Subcutaneous adipose tissue (tissue), 4 donors: ENCODE measurements around the gene SH3BGRL3. TPM values are rescaled to one million over a fixed set of nuclear protein-coding genes. Genes with fewer than 3 reads are reported as not detected.

Experiments used
- CTCF ChIP-seq: fragments of 450-650 bp; IDR thresholded peaks from one replicate; pipeline ENCODE4 v1.5.1; 2016; ENCODE audit warnings: low read depth, mild to moderate bottlenecking, control low read depth, antibody characterized with exemption, moderate library complexity
- total RNA-seq, 4 donors: library from RNA; depleted of rRNA; stranded (reverse); fragments of >200 nt; gene quantifications; one replicate each; pipeline ENCODE4 v1.1.0, GENCODE V29; 2016

SH3BGRL3 gene
- total RNA-seq, 4 donors from 2014 or later = 59.0 to 137 (median 88.3) TPM

GRCh38 chr1:26324550-26324949 is 44.7 kb downstream of the SH3BGRL3 start:
- TF ChIP-seq CTCF = no peak

DNA sequence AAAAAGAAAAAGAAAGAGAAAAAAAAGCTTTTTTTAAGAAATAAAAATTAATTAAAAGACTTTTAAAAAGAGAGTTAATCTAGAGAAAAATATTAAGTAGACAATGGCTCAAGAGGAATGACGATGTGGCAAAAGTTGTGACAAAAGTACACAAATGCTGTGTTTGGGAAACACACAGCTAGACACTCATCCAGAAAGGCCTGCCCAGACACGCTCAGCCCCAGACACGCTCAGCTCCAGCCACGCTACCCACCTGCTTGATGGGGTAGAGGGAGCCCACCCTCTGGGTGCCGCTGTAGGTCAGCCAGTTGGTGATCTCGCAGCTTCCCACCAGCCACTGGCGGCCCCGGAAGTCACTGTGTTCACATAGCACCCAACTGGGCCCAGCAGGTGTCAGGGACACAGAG is 48.1 kb downstream of the SH3BGRL3 start:
- TF ChIP-seq CTCF = no peak

DNA sequence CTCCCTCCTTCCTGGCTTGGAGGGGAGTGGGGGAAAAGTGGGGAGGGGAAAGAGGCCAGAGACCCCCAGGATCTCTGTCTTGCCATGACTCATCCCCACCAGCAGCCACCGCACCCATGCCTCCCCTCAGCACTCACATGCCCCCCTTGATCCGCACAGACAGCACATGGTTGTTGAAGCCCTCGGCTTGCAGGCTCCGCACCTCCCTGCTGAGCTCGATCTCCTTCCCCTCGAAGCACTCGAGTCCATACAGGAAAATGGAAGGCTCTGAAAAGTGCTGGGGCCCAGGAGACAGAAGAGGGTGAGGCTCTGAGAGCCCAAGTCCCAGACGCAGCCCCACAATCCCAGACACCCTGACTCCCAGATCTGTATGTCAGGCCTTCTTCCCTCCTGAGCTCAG is 48.7 kb downstream of the SH3BGRL3 start:
- TF ChIP-seq CTCF = no peak

DNA sequence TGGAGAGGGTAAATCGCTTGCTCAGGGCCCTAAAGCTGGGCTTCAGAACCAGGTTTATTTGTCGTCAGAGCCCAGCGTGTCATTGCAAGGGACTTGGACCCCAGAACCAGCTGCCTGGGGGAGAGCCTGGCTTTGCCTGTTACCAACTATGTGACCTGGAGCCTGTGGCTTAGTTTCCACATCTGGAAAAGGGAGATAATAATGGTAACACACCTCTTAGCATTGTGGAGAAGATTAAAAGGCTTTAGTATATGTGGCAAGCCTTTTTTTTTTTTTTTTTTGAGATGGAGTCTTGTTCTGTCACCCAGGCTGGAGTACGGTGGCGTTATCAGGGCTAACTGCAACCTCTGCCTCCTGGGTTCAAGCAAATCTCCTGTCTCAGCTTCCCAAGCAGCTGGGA is 50.4 kb downstream of the SH3BGRL3 start:
- TF ChIP-seq CTCF = no peak

Other genes starting within 250 kb of the SH3BGRL3 start
- under 1 TPM in 1 of 4 donors, not detected in 3; 0.22 TPM for gene SLC30A2, start 234.0 kb upstream of the SH3BGRL3 start, total RNA-seq
- 1 to 10 TPM in 3 of 4 donors, under 1 TPM in 1; 0.51 to 1.6 (median 1.2) TPM for gene TRIM63, start 212.5 kb upstream of the SH3BGRL3 start, total RNA-seq
- 1 to 10 TPM; 5.8 to 9.3 (median 8.3) TPM for gene PDIK1L, start 168.3 kb upstream of the SH3BGRL3 start, total RNA-seq
- 10 to 100 TPM in 1 of 4 donors, 1 to 10 TPM in 2, under 1 TPM in 1; 0.98 to 11.0 (median 5.5) TPM for gene FAM110D, start 121.0 kb upstream of the SH3BGRL3 start, total RNA-seq
- not detected for gene C1orf232, start 111.1 kb upstream of the SH3BGRL3 start, total RNA-seq
- 10 to 100 TPM; 17.7 to 32.0 (median 26.9) TPM for gene ZNF593, start 110.2 kb upstream of the SH3BGRL3 start, total RNA-seq
- not detected for gene ZNF593OS, start 108.3 kb upstream of the SH3BGRL3 start, total RNA-seq
- gene CNKSR1, start 102.6 kb upstream of the SH3BGRL3 start, total RNA-seq = 1 to 10 TPM in 1 of 4 donors, not detected in 3; 2.1 TPM
- gene CATSPER4, start 89.5 kb upstream of the SH3BGRL3 start, total RNA-seq = not detected
- 1 to 10 TPM; 3.7 to 5.4 (median 4.4) TPM for gene CEP85, start 45.9 kb upstream of the SH3BGRL3 start, total RNA-seq
- gene UBXN11, start 26.6 kb downstream of the SH3BGRL3 start, total RNA-seq = 10 to 100 TPM; 10.4 to 29.9 (median 16.7) TPM
- gene CD52, start 37.9 kb downstream of the SH3BGRL3 start, total RNA-seq = 100 to 1,000 TPM in 1 of 4 donors, 10 to 100 TPM in 2, 1 to 10 TPM in 1; 4.7 to 719 (median 19.2) TPM
- not detected for gene CRYBG2, start 74.0 kb downstream of the SH3BGRL3 start, total RNA-seq
- not detected for gene ZNF683, start 92.7 kb downstream of the SH3BGRL3 start, total RNA-seq
- not detected for gene LIN28A, start 130.7 kb downstream of the SH3BGRL3 start, total RNA-seq
- 100 to 1,000 TPM in 1 of 4 donors, 10 to 100 TPM in 3; 67.1 to 146 (median 79.5) TPM for gene DHDDS, start 152.2 kb downstream of the SH3BGRL3 start, total RNA-seq
- 100 to 1,000 TPM in 3 of 4 donors, 10 to 100 TPM in 1; 91.6 to 171 (median 130) TPM for gene HMGN2, start 192.4 kb downstream of the SH3BGRL3 start, total RNA-seq
- gene RPS6KA1, start 249.7 kb downstream of the SH3BGRL3 start, total RNA-seq = 10 to 100 TPM in 2 of 4 donors, 1 to 10 TPM in 2; 5.3 to 85.5 (median 13.9) TPM